HK-2 (cell line): Measurements from ENCODE around the gene SLC33A1.
A peak's percentile ranks its signal among the peaks of the same experiment; 100 is the strongest.
"Not testable (repeated sequence)": the region's sequence is repeated elsewhere in the genome, so short reads cannot be mapped to it uniquely, and the experiment has no call there.

ENCODE experiments used
- DNase-seq: peaks from one replicate; pipeline ENCODE4 v3.0.0-alpha.2; 2018; ENCODE audit not compliant: unreplicated experiment

SLC33A1 gene

GRCh38 chr3:155854141-155854940, at the start of gene SLC33A1:
SLC33A1 (minus strand) TSS chr3:155854427; CDS start chr3:155853997, 430 bp downstream.
- peak; percentile 100 for DNase-seq

- DNase-seq, result no peak
Measured at GRCh38 chr3:155895379-155895900, 41.2 kb upstream of the SLC33A1 start.

- DNase-seq, result no peak
Measured at GRCh38 chr3:155891321-155891720, 37.1 kb upstream of the SLC33A1 start.

GRCh38 chr3:155890671-155891190, 36.5 kb upstream of the SLC33A1 start:
- DNase-seq, result no peak

GRCh38 chr3:155889952-155890351, 35.7 kb upstream of the SLC33A1 start:
- DNase-seq, result no peak

- no peak for DNase-seq
Measured at GRCh38 chr3:155889212-155889611, 35.0 kb upstream of the SLC33A1 start.

GRCh38 chr3:155886915-155887314, 32.7 kb upstream of the SLC33A1 start:
- no peak for DNase-seq

- not testable (repeated sequence) for DNase-seq
Measured at GRCh38 chr3:155886348-155886747, 32.1 kb upstream of the SLC33A1 start.

- no peak for DNase-seq
Measured at GRCh38 chr3:155885292-155885691, 31.1 kb upstream of the SLC33A1 start.

GRCh38 chr3:155884292-155884691, 30.1 kb upstream of the SLC33A1 start:
- DNase-seq, result no peak

- DNase-seq, result no peak
Measured at GRCh38 chr3:155880286-155880685, 26.1 kb upstream of the SLC33A1 start.

- no peak for DNase-seq
Measured at GRCh38 chr3:155876503-155876902, 22.3 kb upstream of the SLC33A1 start.

- DNase-seq, result no peak
Measured at GRCh38 chr3:155876037-155876436, 21.8 kb upstream of the SLC33A1 start.

- DNase-seq, result no peak
Measured at GRCh38 chr3:155872904-155873646, 18.8 kb upstream of the SLC33A1 start.

GRCh38 chr3:155871746-155872158, 17.5 kb upstream of the SLC33A1 start:
- DNase-seq, result no peak

GRCh38 chr3:155870945-155871745, 16.9 kb upstream of the SLC33A1 start:
- peak; percentile 68 for DNase-seq

- peak; percentile 97 for DNase-seq
Measured at GRCh38 chr3:155870133-155870944, 16.1 kb upstream of the SLC33A1 start, which contains the start of gene GMPS. GMPS (plus strand) TSS chr3:155870650; CDS start chr3:155870871, 221 bp downstream.

- DNase-seq, result no peak
Measured at GRCh38 chr3:155869691-155870090, 15.5 kb upstream of the SLC33A1 start.

- no peak for DNase-seq
Measured at GRCh38 chr3:155863072-155863784, 9.0 kb upstream of the SLC33A1 start.
